Testis (tissue), 3 donors: ENCODE results near the gene KIF12. TPM values are rescaled to one million over a fixed set of nuclear protein-coding genes. Genes with fewer than 3 reads are reported as not detected.
"Not testable (repeated sequence)": the region's sequence is repeated elsewhere in the genome, so short reads cannot be mapped to it uniquely, and the experiment has no call there.

Experiments
- DNase-seq: peaks from one replicate; pipeline ENCODE4 v3.0.0-alpha.2; 2019
- H3K27ac ChIP-seq, 2 donors: fragments of 200-600 bp; sonication (generic); one replicate each; pipeline ENCODE4 v1.5.1; 2019
- H3K27me3 ChIP-seq: fragments of 200-600 bp; sonication (generic); one replicate; pipeline ENCODE4 v1.5.1; 2019
- H3K36me3 ChIP-seq: fragments of 200-600 bp; sonication (generic); one replicate; pipeline ENCODE4 v1.5.1; 2017; ENCODE audit warnings: low read depth; ENCODE audit errors: missing control alignments
- H3K4me1 ChIP-seq: fragments of 200-600 bp; sonication (generic); one replicate; pipeline ENCODE4 v1.5.1; 2019
- H3K4me3 ChIP-seq, 2 donors: fragments of 200-600 bp; sonication (generic); one replicate each; pipeline ENCODE4 v1.5.1; 2017 to 2019
- H3K9me3 ChIP-seq: fragments of 200-600 bp; sonication (generic); one replicate; pipeline ENCODE4 v1.5.1; 2017
- POLR2A ChIP-seq: fragments of 450-650 bp; IDR thresholded peaks from one replicate; pipeline ENCODE4 v1.6.1; 2017; ENCODE audit warnings: antibody characterized with exemption, mild to moderate bottlenecking, moderate library complexity
- WGBS, 2 donors: methylation state at CpG; one replicate each; pipeline ENCODE4 v1.1.5; 2018; 5-methylcytosine and 5-hydroxymethylcytosine counted together
- intact Hi-C: fragments of 100-400 bp; cut with DNase I; formaldehyde crosslinking; loops from one replicate; pipeline ENCODE4 v1.15.1; 2023; ENCODE audit warnings: low total_unique reads
- polyA plus RNA-seq: library from polyadenylated mRNA; stranded (reverse); fragments of 350-450 nt; fragmentation: Illumina TruSeq; extraction: RNeasy Lipid Tissue Mini Kit (QIAGEN cat#74804); gene quantifications from one replicate; pipeline ENCODE4 v1.2.3, GENCODE V29; 2014; ENCODE audit warnings: low read depth, low replicate concordance; ENCODE audit not compliant: insufficient read depth
- total RNA-seq, 2 donors: library from RNA; depleted of rRNA; stranded (reverse); fragments of >200 nt; gene quantifications; one replicate each; pipeline ENCODE4 v1.2.3, GENCODE V29; 2016
- TF ChIP-seq, protein P1 (sequence below), 3 experiments: fragments of 450-650 bp in 2 of 3; fragments of 200-600 bp in 1 of 3; sonication (generic) in 1 of 3; IDR thresholded peaks; one replicate each; pipeline ENCODE4 v1.5.1; 2016 to 2019; ENCODE audit warnings: antibody characterized with exemption in 3 of 3, mild to moderate bottlenecking in 2 of 3, moderate library complexity in 1 of 3

KIF12 gene
- total and polyA plus RNA-seq, 3 donors from 2014 or later: 5.4 to 9.2 (median 7.1) TPM

GRCh38 chr9:114130141-114130540 is 31.0 kb upstream of the KIF12 start:
- Histone ChIP-seq H3K4me3 (no peak overlapping the region), H3K27me3 (no peaks in the 10 kb centered on the region), H3K4me1 (no peaks in the 10 kb centered on the region), H3K9me3 (no peaks in the 10 kb centered on the region), H3K36me3 (no peaks in the 10 kb centered on the region), H3K27ac (no peak overlapping the region)
- TF ChIP-seq, protein P1, sequence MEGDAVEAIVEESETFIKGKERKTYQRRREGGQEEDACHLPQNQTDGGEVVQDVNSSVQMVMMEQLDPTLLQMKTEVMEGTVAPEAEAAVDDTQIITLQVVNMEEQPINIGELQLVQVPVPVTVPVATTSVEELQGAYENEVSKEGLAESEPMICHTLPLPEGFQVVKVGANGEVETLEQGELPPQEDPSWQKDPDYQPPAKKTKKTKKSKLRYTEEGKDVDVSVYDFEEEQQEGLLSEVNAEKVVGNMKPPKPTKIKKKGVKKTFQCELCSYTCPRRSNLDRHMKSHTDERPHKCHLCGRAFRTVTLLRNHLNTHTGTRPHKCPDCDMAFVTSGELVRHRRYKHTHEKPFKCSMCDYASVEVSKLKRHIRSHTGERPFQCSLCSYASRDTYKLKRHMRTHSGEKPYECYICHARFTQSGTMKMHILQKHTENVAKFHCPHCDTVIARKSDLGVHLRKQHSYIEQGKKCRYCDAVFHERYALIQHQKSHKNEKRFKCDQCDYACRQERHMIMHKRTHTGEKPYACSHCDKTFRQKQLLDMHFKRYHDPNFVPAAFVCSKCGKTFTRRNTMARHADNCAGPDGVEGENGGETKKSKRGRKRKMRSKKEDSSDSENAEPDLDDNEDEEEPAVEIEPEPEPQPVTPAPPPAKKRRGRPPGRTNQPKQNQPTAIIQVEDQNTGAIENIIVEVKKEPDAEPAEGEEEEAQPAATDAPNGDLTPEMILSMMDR (IDR thresholded peaks at IDR 0.05): no peak
- no peak for TF ChIP-seq POLR2A
- WGBS, 2 donors: 85 to 89% methylated on average over 7 of the region's 7 CpGs
- intact Hi-C loops: no loop called here
- no peak for DNase-seq

GRCh38 chr9:114128759-114129158 is 29.7 kb upstream of the KIF12 start:
- intact Hi-C loops, H3K4me3 ChIP-seq, H3K4me1 ChIP-seq, H3K27ac ChIP-seq, DNase-seq, H3K27me3 ChIP-seq, H3K9me3 ChIP-seq, H3K36me3 ChIP-seq: not testable (repeated sequence)
- WGBS, 2 donors: 93 to 95% methylated on average over 3 of the region's 3 CpGs

GRCh38 chr9:114126247-114127060 is 27.4 kb upstream of the KIF12 start:
- intact Hi-C loops: no loop called here
- H3K27me3 ChIP-seq: no peaks in the 10 kb centered on the region
- no peaks in the 10 kb centered on the region for H3K36me3 ChIP-seq
- WGBS, 2 donors: 74 to 88% methylated on average over 11 to 13 of the region's 13 CpGs
- TF ChIP-seq POLR2A: no peak
- TF ChIP-seq, protein P1 (IDR thresholded peaks at IDR 0.05): no peak
- H3K9me3 ChIP-seq: no peaks in the 10 kb centered on the region
- H3K4me3 ChIP-seq: no peak overlapping the region
- H3K27ac ChIP-seq: no peak overlapping the region
- DNase-seq: no peak
- no peaks in the 10 kb centered on the region for H3K4me1 ChIP-seq

GRCh38 chr9:114125476-114126013 is 26.5 kb upstream of the KIF12 start:
- no peak overlapping the region for H3K27ac ChIP-seq
- no peak for DNase-seq
- no peaks in the 10 kb centered on the region for H3K36me3 ChIP-seq
- intact Hi-C loops: no loop called here
- 82 to 99% methylated on average over 6 to 10 of the region's 10 CpGs for WGBS, 2 donors
- no peaks in the 10 kb centered on the region for H3K27me3 ChIP-seq
- no peaks in the 10 kb centered on the region for H3K9me3 ChIP-seq
- no peak overlapping the region for H3K4me3 ChIP-seq
- TF ChIP-seq, protein P1 (IDR thresholded peaks at IDR 0.05): no peak
- no peak for TF ChIP-seq POLR2A
- H3K4me1 ChIP-seq: no peaks in the 10 kb centered on the region

- Histone ChIP-seq H3K36me3 (no peaks in the 10 kb centered on the region), H3K4me1 (no peaks in the 10 kb centered on the region), H3K27me3 (no peaks in the 10 kb centered on the region), H3K9me3 (no peaks in the 10 kb centered on the region), H3K27ac (no peak overlapping the region), H3K4me3 (no peak overlapping the region)
- TF ChIP-seq, protein P1 (IDR thresholded peaks at IDR 0.05): no peak
- TF ChIP-seq POLR2A: no peak
- WGBS, 2 donors: 86 to 89% methylated on average over 12 to 13 of the region's 13 CpGs
- no peak for DNase-seq
- intact Hi-C loops: no loop called here
Observed at GRCh38 chr9:114124666-114125475, 25.8 kb upstream of the KIF12 start.
